Pancreas (tissue), 10 donors: Measurements from ENCODE around the gene NR0B2. TPM values are rescaled to one million over a fixed set of nuclear protein-coding genes. Genes with fewer than 3 reads are reported as not detected.

Experiments used
- ATAC-seq, 4 donors: fragments of 200-7000 bp; cut with Tn5 transposase; one replicate each; pipeline versions ENCODE4 v1.8.0 to v1.9.1; 2020; ENCODE audit warnings: mild to moderate bottlenecking in 4 of 4, moderate library complexity in 4 of 4
- DNase-seq, 6 donors: peaks; one replicate each; pipeline ENCODE4 v3.0.0-alpha.2; 2020
- FAIRE-seq: peaks from 2 replicates; lab custom pipeline; 2012; peaks lifted over from hg19 to GRCh38; lab: Jason Lieb, UNC
- H3K27ac ChIP-seq, 4 donors: fragments of 200-600 bp; sonication (generic); 1 replicate in 3 of 4; 2 replicates in 1 of 4; pipeline versions ENCODE4 v1.5.0 to v1.8.0; 2020
- H3K27me3 ChIP-seq, 4 donors: fragments of 200-600 bp; one replicate each; pipeline ENCODE4 v1.8.0; 2021
- H3K36me3 ChIP-seq, 3 donors: fragments of 200-600 bp; sonication (generic) in 1 of 3; one replicate each; pipeline versions ENCODE4 v1.5.0 to v1.8.0; 2020 to 2021
- H3K4me1 ChIP-seq, 3 donors: fragments of 200-600 bp; one replicate each; pipeline ENCODE4 v1.8.0; 2021
- H3K4me3 ChIP-seq, 4 donors: fragments of 200-600 bp; sonication (generic) in 2 of 4; one replicate each; pipeline versions ENCODE4 v1.5.0 to v1.8.0; 2020 to 2021
- H3K9me3 ChIP-seq, 4 donors: fragments of 200-600 bp; one replicate each; pipeline ENCODE4 v1.8.0; 2021
- CTCF ChIP-seq, 4 donors: fragments of 200-600 bp; sonication (generic) in 3 of 4; IDR thresholded peaks; one replicate each; pipeline versions ENCODE4 v1.5.0 to v1.8.0; 2021; ENCODE audit warnings: antibody characterized with exemption in 4 of 4
- WGBS, 2 donors: extraction: QIAGEN DNeasy Blood & Tissue Kit; methylation state at CpG; one replicate each; pipeline ENCODE4 v1.1.7; 2013; 5-methylcytosine and 5-hydroxymethylcytosine counted together
- intact Hi-C, 3 donors: fragments of 100-400 bp; cut with DNase I; formaldehyde crosslinking; loops; one replicate each; pipeline versions ENCODE4 v1.11.1 to v1.14.2; 2022
- polyA plus RNA-seq, 2 donors: library from polyadenylated mRNA; stranded (reverse); fragments of 200-250 nt; gene quantifications; one replicate each; pipeline ENCODE4 v1.2.3, GENCODE V29; 2013
- total RNA-seq, 6 donors: library from RNA; stranded (reverse); fragmentation: NEBNext Ultra II Directional in 4 of 6; extraction: Animal tissue kit (Norgen Biotek cat#: 25700) in 4 of 6; gene quantifications; one replicate each; pipeline versions ENCODE4 v1.2.1 to v1.2.4, GENCODE V29; 2021 to 2023
- donor health status: healthy with polysubstance abuse.
- donor health status: DM: no; HTN: no; CAD: no; lungs with moderate emphysema.
- donor health status: DM: no; HTN: no; CAD: no.
- donor health status: control.
- donor health status: control.
- donor health status: Bipolar disorder and iron deficiency.
- donor health status: DM: yes; HTN: yes; CAD: no.
- donor health status: DM: no; HTN: no; CAD: no.
- donor health status: DM: no; HTN: no; CAD: no.
- donor health status: DM: yes; HTN: yes; CAD: no.

The NR0B2 gene
- total and polyA plus RNA-seq, 8 donors = 7.5 to 37.5 (median 15.5) TPM

- intact Hi-C loops = no loop called here
- 30 to 35% methylated on average over 3 of the region's 3 CpGs for WGBS, 2 donors
- FAIRE-seq (no peak), ATAC-seq (peak in 3 of 4 donors; percentile 9 to 29 (median 27)), DNase-seq (no peak)
- H3K36me3 ChIP-seq = peaks cover 3 to 25% (median 8%) of the 10 kb centered on the region in 3 donors
- peak overlapping the region in 3 of 4 donors; percentile 85 to 97 (median 90) for H3K27ac ChIP-seq
- no peaks in the 10 kb centered on the region for H3K27me3 ChIP-seq
- TF ChIP-seq CTCF (IDR thresholded peaks at IDR 0.05) = no peak
- no peaks in the 10 kb centered on the region for H3K9me3 ChIP-seq
- H3K4me1 ChIP-seq = peaks cover 13 to 17% (median 16%) of the 10 kb centered on the region in 3 donors
- H3K4me3 ChIP-seq = peak overlapping the region in 2 of 4 donors; percentile 77 to 93
Measured at GRCh38 chr1:26922901-26923300, 9.1 kb upstream of the NR0B2 start.

GRCh38 chr1:26922431-26922729 lies 8.6 kb upstream of the NR0B2 start:
- no peaks in the 10 kb centered on the region for H3K27me3 ChIP-seq
- peak overlapping the region; percentile 85 to 97 (median 90) for H3K27ac ChIP-seq
- no peak for DNase-seq
- no peak for TF ChIP-seq CTCF (IDR thresholded peaks at IDR 0.05)
- H3K36me3 ChIP-seq = peaks cover 3 to 25% (median 8%) of the 10 kb centered on the region in 3 donors
- no peak for ATAC-seq
- peak overlapping the region; percentile 77 to 97 (median 88) for H3K4me3 ChIP-seq
- H3K9me3 ChIP-seq = no peaks in the 10 kb centered on the region
- FAIRE-seq = no peak
- intact Hi-C loops = no loop called here
- peaks cover 13 to 17% (median 16%) of the 10 kb centered on the region in 3 donors for H3K4me1 ChIP-seq
- WGBS, 2 donors = 3 to 5% methylated on average over 6 of the region's 6 CpGs

- FAIRE-seq (peak; percentile 88), DNase-seq (peak; percentile 94 to 99 (median 97)), ATAC-seq (peak; percentile 95 to 98 (median 97))
- no peaks in the 10 kb centered on the region for H3K9me3 ChIP-seq
- H3K27me3 ChIP-seq = no peaks in the 10 kb centered on the region
- WGBS, 2 donors = 0% methylated on average over 64 to 83 of the region's 83 CpGs
- intact Hi-C loops = no loop called here
- H3K4me1 ChIP-seq = peaks cover 13 to 17% (median 16%) of the 10 kb centered on the region in 3 donors
- H3K27ac ChIP-seq = peak within 1 kb of the TSS; percentile 85 to 97 (median 90)
- H3K36me3 ChIP-seq = peaks cover 3 to 24% (median 8%) of the 10 kb centered on the region in 3 donors
- H3K4me3 ChIP-seq = peak within 1 kb of the TSS; percentile 77 to 97 (median 88)
- TF ChIP-seq CTCF (IDR thresholded peaks at IDR 0.05) = no peak
Measured at GRCh38 chr1:26921540-26922430, 8.0 kb upstream of the NR0B2 start, which contains the start of gene NUDC. TSS of gene NUDC (plus strand) at chr1:26921743. CDS start at chr1:26921849, 106 bp downstream.

GRCh38 chr1:26921126-26921539 lies 7.4 kb upstream of the NR0B2 start:
- no peak for FAIRE-seq

More at GRCh38 chr1:26921126-26921539, 7.4 kb upstream of the NR0B2 start:
- no peaks in the 10 kb centered on the region for H3K27me3 ChIP-seq
- peak in 1 of 6 donors; percentile 25 for DNase-seq
- peaks cover 13 to 23% (median 23%) of the 10 kb centered on the region in 3 donors for H3K4me1 ChIP-seq
- H3K4me3 ChIP-seq = peak overlapping the region in 3 of 4 donors; percentile 77 to 97 (median 93)
- no peaks in the 10 kb centered on the region for H3K9me3 ChIP-seq
- intact Hi-C loops = no loop called here
- TF ChIP-seq CTCF (IDR thresholded peaks at IDR 0.05) = no peak
- peak; percentile 13 to 33 (median 30) for ATAC-seq
- 12 to 15% methylated on average over 7 of the region's 7 CpGs for WGBS, 2 donors
- peak overlapping the region; percentile 85 to 97 (median 90) for H3K27ac ChIP-seq
- H3K36me3 ChIP-seq = peaks cover 0 to 18% (median 8%) of the 10 kb centered on the region in 3 donors
